GM12892 (cell line): ENCODE results near the gene GLIS1.

Source experiments
- POLR2A ChIP-seq: IDR thresholded peaks from 2 replicates; pipeline ENCODE4 v1.6.1; 2011; ENCODE audit warnings: low read depth, low read length, control low read depth
- TAF1 ChIP-seq: IDR thresholded peaks from 2 replicates; pipeline ENCODE4 v1.6.1; 2011; ENCODE audit warnings: low read depth, mild to moderate bottlenecking, control low read depth, low read length, borderline replicate concordance

DNA sequence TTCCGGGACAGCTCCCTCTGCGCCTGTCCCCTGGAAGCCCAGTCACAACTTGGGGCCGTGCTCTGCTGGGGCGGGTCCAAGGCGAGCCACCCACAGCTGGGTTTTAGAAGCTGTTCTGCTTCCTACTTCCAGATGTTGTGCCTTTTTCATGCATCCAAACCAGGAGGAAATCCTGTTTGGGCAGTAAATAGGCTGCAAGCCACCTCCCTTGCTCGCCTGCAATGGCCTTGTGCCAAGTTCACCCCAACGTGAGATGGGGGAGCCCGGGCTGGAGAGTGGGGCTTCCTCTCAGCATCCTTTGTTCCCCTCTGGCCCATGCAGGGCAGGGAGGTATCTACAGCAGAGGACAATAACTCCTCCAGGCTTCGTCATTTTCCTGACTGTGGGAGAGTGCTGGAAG lies 206.6 kb downstream of the GLIS1 start:
- TF ChIP-seq TAF1 (no peak), POLR2A (no peak)
